H1 (cell line): Measurements from ENCODE around the gene ORMDL1. TPM values are rescaled to one million over a fixed set of nuclear protein-coding genes. Genes with fewer than 3 reads are reported as not detected.

Source experiments
- BRCA1 ChIP-seq: IDR thresholded peaks from 2 replicates; pipeline ENCODE4 v1.6.1; 2012; ENCODE audit warnings: low read depth, low read length, improper control_type of control experiment
- EZH2 ChIP-seq: fragments of 200-600 bp; sonication (generic); IDR thresholded peaks from 2 replicates; pipeline ENCODE4 v1.7.1; 2012; ENCODE audit warnings: low read depth, mild to moderate bottlenecking, moderate library complexity, low read length, inconsistent platforms; ENCODE audit not compliant: severe bottlenecking
- FOSL1 ChIP-seq: IDR thresholded peaks from 2 replicates; pipeline ENCODE4 v1.6.1; 2011; ENCODE audit warnings: mild to moderate bottlenecking, low read depth, low read length, moderate library complexity; ENCODE audit not compliant: insufficient read depth
- GABPA ChIP-seq: IDR thresholded peaks from 2 replicates; pipeline ENCODE4 v1.6.1; 2011; ENCODE audit warnings: mild to moderate bottlenecking, low read length, moderate library complexity, borderline replicate concordance; ENCODE audit not compliant: insufficient read depth
- KDM4A ChIP-seq: IDR thresholded peaks from one replicate; pipeline ENCODE4 v1.7.1; 2012; ENCODE audit warnings: low read depth, mild to moderate bottlenecking, moderate library complexity, low read length, inconsistent platforms; ENCODE audit not compliant: severe bottlenecking
- SP2 ChIP-seq: IDR thresholded peaks from 2 replicates; pipeline ENCODE4 v1.6.1; 2012; ENCODE audit warnings: mild to moderate bottlenecking, low read length, inconsistent platforms
- SRF ChIP-seq: IDR thresholded peaks from 2 replicates; pipeline ENCODE4 v1.6.1; 2011; ENCODE audit warnings: mild to moderate bottlenecking, low read depth, low read length, moderate library complexity
- SUZ12 ChIP-seq: fragments of 200-600 bp; sonication (generic); IDR thresholded peaks from 2 replicates; pipeline ENCODE4 v1.6.1; 2012; ENCODE audit warnings: mild to moderate bottlenecking, inconsistent platforms, low read length, moderate library complexity, mixed read lengths
- polyA plus RNA-seq, 7 experiments: library from polyadenylated mRNA; depleted of rRNA in 3 of 7; stranded (reverse) in 5 of 7; unstranded in 2 of 7; fragments of >200 nt in 5 of 7; fragments of 200-250 nt in 2 of 7; gene quantifications; 1 replicate in 5 of 7; 2 replicates in 1 of 7; 4 replicates in 1 of 7; pipeline versions ENCODE4 v1.2.1 to v1.2.3, GENCODE V29; 2011 to 2013; ENCODE audit warnings: missing spikeins in 2 of 7, mixed read lengths in 2 of 7
- total RNA-seq: library from RNA; stranded (reverse); fragmentation: NEBNext Ultra II Directional; extraction: Animal tissue kit (Norgen Biotek cat#: 25700); gene quantifications from 2 replicates; pipeline ENCODE4 v1.2.1, GENCODE V29; 2021

ORMDL1 gene
- total and polyA plus RNA-seq, 2 of the 8 experiments (the other 6 are each of a cell fraction or from before 2014, with no cell fraction given), result 34.9 to 58.1 TPM

DNA sequence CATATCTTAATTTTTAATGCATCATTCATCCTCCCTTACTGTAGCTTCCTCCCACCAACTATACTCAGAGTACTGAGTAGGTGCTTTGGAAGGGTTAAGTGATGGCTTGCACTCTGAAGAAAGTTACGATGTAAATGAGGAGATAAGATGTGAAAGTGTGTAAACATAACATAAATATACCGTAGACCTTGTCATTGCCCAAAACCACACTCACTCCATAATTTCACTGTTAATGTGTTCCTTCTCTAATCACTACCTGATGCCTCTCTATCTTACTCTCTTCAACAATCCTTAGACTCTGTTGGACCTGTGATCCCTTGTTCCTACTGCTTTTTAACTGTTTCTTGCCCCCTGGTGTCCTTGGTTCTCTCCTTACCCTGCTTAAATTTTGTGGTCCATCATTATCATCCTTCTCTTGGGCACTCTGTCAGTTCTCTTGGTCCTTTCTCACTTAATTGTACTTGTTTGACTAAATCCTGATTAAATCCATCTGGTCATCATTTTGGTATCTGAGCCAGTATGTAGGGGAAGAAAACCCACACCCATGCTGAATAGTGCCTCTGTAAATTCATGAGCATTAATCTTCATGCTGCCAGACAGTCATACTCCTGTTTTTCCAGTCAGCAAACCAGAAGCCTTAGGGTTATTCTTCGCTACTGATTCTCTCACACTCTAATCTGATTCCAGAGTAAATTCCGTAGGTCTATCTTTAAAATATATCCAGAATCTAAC lies 45.1 kb upstream of the ORMDL1 start (continued):
- TF ChIP-seq GABPA, result no peak
- TF ChIP-seq BRCA1, result no peak
- TF ChIP-seq SP2, result no peak
- no peak for TF ChIP-seq SRF
- no peak for TF ChIP-seq SUZ12
- no peak for TF ChIP-seq KDM4A
- TF ChIP-seq FOSL1, result no peak
- TF ChIP-seq EZH2, result no peak
